ENCODE measurements around the gene FAM20C.

- TF ChIP-seq, protein P1, sequence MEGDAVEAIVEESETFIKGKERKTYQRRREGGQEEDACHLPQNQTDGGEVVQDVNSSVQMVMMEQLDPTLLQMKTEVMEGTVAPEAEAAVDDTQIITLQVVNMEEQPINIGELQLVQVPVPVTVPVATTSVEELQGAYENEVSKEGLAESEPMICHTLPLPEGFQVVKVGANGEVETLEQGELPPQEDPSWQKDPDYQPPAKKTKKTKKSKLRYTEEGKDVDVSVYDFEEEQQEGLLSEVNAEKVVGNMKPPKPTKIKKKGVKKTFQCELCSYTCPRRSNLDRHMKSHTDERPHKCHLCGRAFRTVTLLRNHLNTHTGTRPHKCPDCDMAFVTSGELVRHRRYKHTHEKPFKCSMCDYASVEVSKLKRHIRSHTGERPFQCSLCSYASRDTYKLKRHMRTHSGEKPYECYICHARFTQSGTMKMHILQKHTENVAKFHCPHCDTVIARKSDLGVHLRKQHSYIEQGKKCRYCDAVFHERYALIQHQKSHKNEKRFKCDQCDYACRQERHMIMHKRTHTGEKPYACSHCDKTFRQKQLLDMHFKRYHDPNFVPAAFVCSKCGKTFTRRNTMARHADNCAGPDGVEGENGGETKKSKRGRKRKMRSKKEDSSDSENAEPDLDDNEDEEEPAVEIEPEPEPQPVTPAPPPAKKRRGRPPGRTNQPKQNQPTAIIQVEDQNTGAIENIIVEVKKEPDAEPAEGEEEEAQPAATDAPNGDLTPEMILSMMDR (conservative IDR thresholded peaks at IDR 0.05 in 1 of 2, IDR thresholded peaks at IDR 0.05 in 1 of 2; ENCODE audit: extremely low read depth in 1 of 2, insufficient read depth in 1 of 2, low read depth in 1 of 2, low read length in 2 of 2), result no peak
- no peak for TF ChIP-seq EZH2 (IDR thresholded peaks at IDR 0.05; ENCODE audit: borderline replicate concordance, low read length)
Observed at GRCh38 chr7:269721-270120, 77.3 kb downstream of the FAM20C start.

Data from mammary epithelial cell (primary cell).